ENCODE measurements around the gene ZNF768.

- TF ChIP-seq GATA2 (IDR thresholded peaks at IDR 0.05; ENCODE audit: low read depth, low read length) (no peak), GATA3 (IDR thresholded peaks at IDR 0.05; ENCODE audit: low read depth, low read length) (no peak)
Observed at GRCh38 chr16:30546115-30546514, 19.7 kb upstream of the ZNF768 start.
